ENCODE measurements around the gene SNHG17. TPM values are rescaled to one million over a fixed set of nuclear protein-coding genes. Genes with fewer than 3 reads are reported as not detected.

SNHG17 gene
- total and polyA plus RNA-seq, 2 donors (not counting 1 experiment from before 2014, with no cell fraction given): 49.6 to 78.0 TPM

DNA sequence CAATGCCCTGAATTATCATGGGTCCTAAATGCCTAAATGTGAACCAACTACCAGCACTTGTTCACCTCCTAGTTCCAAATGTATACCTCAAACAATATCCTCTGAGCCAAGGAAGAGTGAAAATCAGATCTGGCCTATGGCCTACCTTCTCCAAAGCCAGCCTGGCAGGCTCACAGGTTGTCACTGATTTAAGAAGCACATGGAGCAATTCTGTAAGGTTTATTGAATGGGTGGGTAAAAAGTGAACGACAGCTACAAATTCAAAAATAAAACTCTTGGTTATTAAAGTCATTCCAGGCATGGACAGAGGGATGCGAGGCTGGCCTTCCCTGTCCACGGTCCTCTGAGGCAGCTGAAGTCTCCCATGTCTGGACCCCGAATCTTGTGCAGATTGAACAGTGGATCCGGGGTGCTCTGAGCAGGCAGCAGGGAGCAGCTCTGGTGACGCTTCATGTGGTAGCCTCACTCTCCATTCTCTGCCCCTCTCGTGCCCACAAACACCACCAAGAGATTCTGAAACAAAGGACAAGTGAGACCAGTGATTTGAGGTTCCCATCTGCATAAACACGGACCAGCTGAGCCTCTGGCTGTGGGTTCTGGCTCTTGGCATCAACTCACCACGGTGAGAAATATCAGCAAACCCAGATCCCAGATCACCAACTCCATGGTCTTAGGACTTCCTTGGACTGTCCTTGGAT lies 14.6 kb downstream of the SNHG17 start:
- H3K9me3 ChIP-seq (ENCODE audit: control extremely low read depth in 1 of 3, control insufficient read depth in 2 of 3, insufficient read depth in 1 of 3, low read length in 2 of 3): peaks cover 0 to 5% (median 0%) of the 10 kb centered on the region in 3 donors
- WGBS (ENCODE audit: insufficient coverage): 98% methylated on average over 8 of the region's 9 CpGs
- H3K79me2 ChIP-seq (ENCODE audit: control insufficient read depth, insufficient read depth, low read length): no peaks in the 10 kb centered on the region
- H3K4me3 ChIP-seq (ENCODE audit: control extremely low read depth in 1 of 5, extremely low read depth in 1 of 5, insufficient read depth in 1 of 5, low read depth in 2 of 5, low read length in 4 of 5): no peak overlapping the region
- Mint-ChIP-seq H3K27me3 (no peaks in the 10 kb centered on the region), H3K9me3 (ENCODE audit: insufficient read depth) (no peaks in the 10 kb centered on the region), H3K4me3 (no peak overlapping the region), H3K4me1 (peaks cover 12% of the 10 kb centered on the region), H3K27ac (no peak overlapping the region)
- ChIA-PET POLR2A (no interaction called here), CTCF (no interaction called here)
- no peaks in the 10 kb centered on the region for H3K27me3 ChIP-seq (replicated peaks in 1 of 4; ENCODE audit: control extremely low read depth in 1 of 4, control insufficient read depth in 3 of 4, insufficient read depth in 4 of 4, low read length in 3 of 4)
- no peak overlapping the region for H3K27ac ChIP-seq (ENCODE audit: low read length in 2 of 2)
- no peak overlapping the region for H2AFZ ChIP-seq (ENCODE audit: insufficient read depth, low read depth, low read length, poor library complexity, severe bottlenecking)
- no peak overlapping the region for H3K9ac ChIP-seq (ENCODE audit: low read length)
- intact Hi-C loops (cut with micrococcal nuclease): no loop called here
- H3K4me1 ChIP-seq (ENCODE audit: control insufficient read depth in 2 of 2, insufficient read depth in 2 of 2, low read length in 2 of 2): no peaks in the 10 kb centered on the region
- H3K36me3 ChIP-seq (replicated peaks in 1 of 2; ENCODE audit: control extremely low read depth in 1 of 2, control insufficient read depth in 1 of 2, extremely low read depth in 1 of 2, insufficient read depth in 2 of 2, low read length in 1 of 2): peaks cover 4 to 74% of the 10 kb centered on the region in 2 experiments
- no peak overlapping the region for H3K4me2 ChIP-seq (replicated peaks; ENCODE audit: low read depth, low read length, poor library complexity, severe bottlenecking)
- no peak for TF ChIP-seq EZH2 (IDR thresholded peaks at IDR 0.05; ENCODE audit: borderline replicate concordance, insufficient read depth, low read depth, low read length, poor library complexity, severe bottlenecking)
- TF ChIP-seq, protein P1, sequence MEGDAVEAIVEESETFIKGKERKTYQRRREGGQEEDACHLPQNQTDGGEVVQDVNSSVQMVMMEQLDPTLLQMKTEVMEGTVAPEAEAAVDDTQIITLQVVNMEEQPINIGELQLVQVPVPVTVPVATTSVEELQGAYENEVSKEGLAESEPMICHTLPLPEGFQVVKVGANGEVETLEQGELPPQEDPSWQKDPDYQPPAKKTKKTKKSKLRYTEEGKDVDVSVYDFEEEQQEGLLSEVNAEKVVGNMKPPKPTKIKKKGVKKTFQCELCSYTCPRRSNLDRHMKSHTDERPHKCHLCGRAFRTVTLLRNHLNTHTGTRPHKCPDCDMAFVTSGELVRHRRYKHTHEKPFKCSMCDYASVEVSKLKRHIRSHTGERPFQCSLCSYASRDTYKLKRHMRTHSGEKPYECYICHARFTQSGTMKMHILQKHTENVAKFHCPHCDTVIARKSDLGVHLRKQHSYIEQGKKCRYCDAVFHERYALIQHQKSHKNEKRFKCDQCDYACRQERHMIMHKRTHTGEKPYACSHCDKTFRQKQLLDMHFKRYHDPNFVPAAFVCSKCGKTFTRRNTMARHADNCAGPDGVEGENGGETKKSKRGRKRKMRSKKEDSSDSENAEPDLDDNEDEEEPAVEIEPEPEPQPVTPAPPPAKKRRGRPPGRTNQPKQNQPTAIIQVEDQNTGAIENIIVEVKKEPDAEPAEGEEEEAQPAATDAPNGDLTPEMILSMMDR (IDR thresholded peaks at IDR 0.05): no peak
- DNase-seq: no peak
- peaks cover 41% of the 10 kb centered on the region for H4K20me1 ChIP-seq (ENCODE audit: control insufficient read depth, insufficient read depth, low read length, poor library complexity, severe bottlenecking)
- ATAC-seq (ENCODE audit: low read depth): no peak

- H3K27me3 ChIP-seq (replicated peaks in 1 of 4; ENCODE audit: control extremely low read depth in 1 of 4, control insufficient read depth in 3 of 4, insufficient read depth in 4 of 4, low read length in 3 of 4): no peaks in the 10 kb centered on the region
- no peak overlapping the region for H3K4me2 ChIP-seq (replicated peaks; ENCODE audit: low read depth, low read length, poor library complexity, severe bottlenecking)
- WGBS (ENCODE audit: insufficient coverage): 94% methylated on average over 2 of the region's 4 CpGs
- Mint-ChIP-seq H3K27me3 (no peaks in the 10 kb centered on the region), H3K4me1 (peaks cover 8% of the 10 kb centered on the region), H3K4me3 (no peak overlapping the region), H3K9me3 (ENCODE audit: insufficient read depth) (no peaks in the 10 kb centered on the region), H3K27ac (no peak overlapping the region)
- no peak overlapping the region for H3K9ac ChIP-seq (ENCODE audit: low read length)
- intact Hi-C loops (cut with micrococcal nuclease): no loop called here
- peaks cover 4 to 62% of the 10 kb centered on the region in 2 experiments for H3K36me3 ChIP-seq (replicated peaks in 1 of 2; ENCODE audit: control extremely low read depth in 1 of 2, control insufficient read depth in 1 of 2, extremely low read depth in 1 of 2, insufficient read depth in 2 of 2, low read length in 1 of 2)
- no peaks in the 10 kb centered on the region for H3K79me2 ChIP-seq (ENCODE audit: control insufficient read depth, insufficient read depth, low read length)
- ATAC-seq (ENCODE audit: low read depth) (no peak), DNase-seq (no peak)
- no peak overlapping the region for H3K4me3 ChIP-seq (ENCODE audit: control extremely low read depth in 1 of 5, extremely low read depth in 1 of 5, insufficient read depth in 1 of 5, low read depth in 2 of 5, low read length in 4 of 5)
- H2AFZ ChIP-seq (ENCODE audit: insufficient read depth, low read depth, low read length, poor library complexity, severe bottlenecking): no peak overlapping the region
- peaks cover 23% of the 10 kb centered on the region for H4K20me1 ChIP-seq (ENCODE audit: control insufficient read depth, insufficient read depth, low read length, poor library complexity, severe bottlenecking)
- H3K4me1 ChIP-seq (ENCODE audit: control insufficient read depth in 2 of 2, insufficient read depth in 2 of 2, low read length in 2 of 2): no peaks in the 10 kb centered on the region
- ChIA-PET POLR2A (no interaction called here), CTCF (interaction anchor here (0.7 kb wide), 1 partner anchor 28 kb away, joined by 3 read pairs; no protein-coding TSS in a partner anchor)
- H3K27ac ChIP-seq (ENCODE audit: low read length in 2 of 2): no peak overlapping the region
- H3K9me3 ChIP-seq (ENCODE audit: control extremely low read depth in 1 of 3, control insufficient read depth in 2 of 3, insufficient read depth in 1 of 3, low read length in 2 of 3): peaks cover 0 to 5% (median 0%) of the 10 kb centered on the region in 3 donors
- no peak for TF ChIP-seq EZH2 (IDR thresholded peaks at IDR 0.05; ENCODE audit: borderline replicate concordance, insufficient read depth, low read depth, low read length, poor library complexity, severe bottlenecking)
These were observed 16.5 kb downstream of the SNHG17 start for GRCh38 chr20:38418509-38419204.

All from B cell (primary cell).